CD1c-positive myeloid dendritic cell (primary cell): ENCODE results near the gene JPT2.
"Not testable (repeated sequence)": the region's sequence is repeated elsewhere in the genome, so short reads cannot be mapped to it uniquely, and the experiment has no call there.

Experiments used
- DNase-seq: peaks from one replicate; pipeline ENCODE4 v3.0.0-alpha.2; 2016; ENCODE audit errors: extremely low spot score

The JPT2 gene

DNA sequence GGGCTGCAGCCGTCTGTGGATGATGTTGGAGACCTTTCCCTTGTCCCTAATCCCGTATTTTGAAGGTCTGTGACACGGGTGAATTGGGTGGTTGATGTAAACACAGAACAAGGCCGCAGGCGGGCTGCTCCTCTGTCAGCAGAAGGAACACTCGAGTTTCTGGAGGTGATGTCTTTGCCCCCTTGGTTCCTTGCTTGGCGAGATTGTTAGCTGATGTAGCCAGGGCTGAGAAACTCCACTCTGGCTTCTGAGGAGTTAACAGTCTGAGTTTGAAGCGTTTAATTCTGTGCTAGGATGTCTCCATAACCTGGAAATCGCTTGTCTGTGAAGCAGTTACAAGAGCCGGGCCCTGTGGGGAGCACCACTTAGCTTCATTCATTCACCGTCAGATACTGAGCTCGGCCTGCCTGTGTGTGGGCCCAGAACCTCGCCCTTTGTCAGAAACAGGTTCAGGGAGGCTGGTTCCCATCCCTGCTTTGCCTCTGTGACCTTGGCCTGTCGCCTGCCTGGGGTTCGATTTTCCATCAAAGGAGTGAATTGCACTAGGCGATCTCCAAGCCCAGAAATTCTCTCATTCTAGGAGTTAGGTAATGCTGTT lies 29.2 kb downstream of the JPT2 start:
- no peak for DNase-seq

- no peak for DNase-seq
Observed at GRCh38 chr16:1708083-1708767, 30.1 kb downstream of the JPT2 start.

DNA sequence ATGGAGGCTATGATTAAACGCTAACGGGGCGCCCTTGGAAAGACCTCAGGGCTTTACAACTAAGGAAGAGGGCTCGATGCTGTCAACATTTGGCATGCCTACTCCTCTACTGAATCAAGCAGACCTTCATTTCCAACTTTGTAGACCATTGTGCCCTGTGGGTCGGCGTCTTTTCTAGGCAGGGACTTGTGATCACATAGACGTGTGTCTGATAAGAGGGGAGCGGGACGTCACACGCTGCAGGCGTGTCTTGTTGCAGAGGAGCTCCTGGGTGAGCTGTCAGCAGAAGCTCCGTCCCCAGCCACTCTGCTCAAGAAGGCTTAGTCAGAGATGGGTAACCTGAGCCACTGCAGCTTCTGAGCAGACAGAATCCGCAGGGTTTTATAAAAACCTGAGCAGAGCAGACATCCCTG lies 30.7 kb downstream of the JPT2 start:
- no peak for DNase-seq

DNA sequence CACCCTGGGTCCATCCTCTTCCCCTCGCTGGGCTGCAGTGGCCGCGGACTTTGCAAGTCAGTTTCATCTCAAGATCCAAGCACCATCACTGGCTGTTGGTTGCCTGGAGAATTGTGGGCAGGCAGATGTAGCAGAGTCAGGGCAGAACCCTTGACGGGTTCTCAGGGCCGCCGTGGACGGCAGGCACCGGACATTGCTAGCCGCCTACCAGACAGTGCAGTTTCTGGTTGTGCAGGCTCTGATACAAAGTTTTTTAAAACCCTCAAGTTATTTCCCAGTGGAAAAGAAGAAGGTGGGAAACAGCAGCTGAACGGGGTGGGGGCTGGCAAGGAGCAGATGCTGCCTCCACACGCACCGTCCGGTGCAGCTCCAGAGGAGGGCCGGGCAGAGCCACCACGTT lies 31.3 kb downstream of the JPT2 start:
- no peak for DNase-seq

- no peak for DNase-seq
Observed at GRCh38 chr16:1710811-1711507, 32.9 kb downstream of the JPT2 start.

DNA sequence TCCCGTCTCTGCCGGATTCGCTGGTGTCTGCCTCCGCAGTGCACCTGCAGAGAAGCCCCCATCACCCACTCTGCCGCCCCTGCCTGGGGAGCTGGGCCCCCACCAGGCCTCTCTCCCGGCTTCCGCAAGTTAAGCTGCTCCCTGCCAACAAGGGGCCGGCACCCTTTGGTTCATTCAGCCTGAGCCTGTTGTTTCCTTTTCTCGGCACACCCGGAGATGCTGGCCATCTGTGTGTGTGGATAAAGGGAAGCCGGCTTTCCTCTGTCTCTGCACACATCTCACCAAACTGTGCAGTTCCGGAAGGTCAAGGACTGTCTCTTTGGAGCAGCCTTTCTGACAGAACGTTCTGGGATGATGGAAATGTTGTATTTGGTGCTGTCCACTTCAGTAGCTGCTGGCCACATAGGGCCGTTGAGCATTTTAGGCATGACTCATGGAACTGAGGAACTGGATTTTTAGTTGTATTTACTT lies 34.7 kb downstream of the JPT2 start:
- DNase-seq, result no peak

DNA sequence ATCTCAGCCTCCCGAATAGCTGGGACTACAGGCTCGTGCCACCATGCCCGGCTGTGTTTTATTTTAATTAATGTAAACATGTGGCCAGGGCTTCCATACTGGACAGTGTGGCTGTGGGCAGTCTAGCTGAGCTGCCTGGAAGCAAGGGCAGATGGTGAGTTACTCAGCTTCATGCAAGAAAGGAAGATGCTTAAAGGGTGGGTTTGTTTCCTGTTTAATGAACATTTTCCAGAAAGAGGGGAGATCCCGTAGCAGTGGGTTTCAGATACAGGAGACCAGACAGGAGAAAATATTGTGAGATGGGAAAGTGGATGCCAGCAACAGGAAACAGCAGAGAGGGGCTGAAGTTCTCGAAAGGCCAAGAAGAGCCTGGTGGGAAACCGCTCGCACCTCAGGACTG lies 35.3 kb downstream of the JPT2 start:
- DNase-seq, result no peak

DNA sequence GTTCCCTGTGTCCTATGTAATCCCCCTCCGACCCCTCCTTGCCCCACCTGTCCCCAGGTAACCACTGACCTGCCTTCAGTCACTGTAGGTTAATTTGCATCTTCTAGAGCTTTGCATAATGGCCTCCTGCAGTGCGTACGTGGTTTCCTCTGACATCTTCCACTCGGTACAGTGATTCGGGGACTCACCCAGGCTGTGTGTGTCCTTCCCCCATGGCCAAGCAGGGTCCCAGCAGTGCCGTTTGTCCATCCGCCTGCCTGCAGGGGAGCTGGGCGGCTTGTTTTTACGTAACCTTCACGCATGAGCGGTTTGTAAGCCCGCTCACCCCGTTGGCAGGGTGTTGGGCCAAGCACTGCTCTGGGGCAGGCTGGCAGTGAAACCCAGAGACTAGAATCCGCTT lies 35.9 kb downstream of the JPT2 start:
- DNase-seq, result no peak

DNA sequence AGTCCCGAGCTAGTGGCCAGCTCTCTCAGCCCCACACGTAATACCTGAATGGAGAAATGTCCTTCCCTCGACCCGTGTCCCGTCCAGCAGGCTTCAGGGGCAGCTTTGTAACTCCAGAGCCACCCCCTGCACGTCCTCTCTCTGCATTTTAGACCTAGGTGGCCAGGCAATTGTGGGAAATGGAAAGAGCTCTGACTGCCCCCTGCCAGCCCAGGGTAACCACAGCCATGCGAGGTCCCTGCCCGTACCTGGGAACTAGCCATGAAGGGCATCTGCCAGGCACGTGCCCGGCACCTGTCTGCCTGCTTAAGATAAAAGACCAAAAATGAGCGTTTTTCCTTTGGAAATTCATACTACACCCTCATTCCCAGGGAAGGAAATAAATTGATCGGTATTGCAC lies 37.1 kb downstream of the JPT2 start:
- DNase-seq, result no peak

- not testable (repeated sequence) for DNase-seq
Observed at GRCh38 chr16:1718236-1718635, 40.2 kb downstream of the JPT2 start.

GRCh38 chr16:1719559-1720229 lies 41.6 kb downstream of the JPT2 start:
- DNase-seq, result peak; percentile 67

- no peak for DNase-seq
Observed at GRCh38 chr16:1721372-1721771, 43.3 kb downstream of the JPT2 start.

DNA sequence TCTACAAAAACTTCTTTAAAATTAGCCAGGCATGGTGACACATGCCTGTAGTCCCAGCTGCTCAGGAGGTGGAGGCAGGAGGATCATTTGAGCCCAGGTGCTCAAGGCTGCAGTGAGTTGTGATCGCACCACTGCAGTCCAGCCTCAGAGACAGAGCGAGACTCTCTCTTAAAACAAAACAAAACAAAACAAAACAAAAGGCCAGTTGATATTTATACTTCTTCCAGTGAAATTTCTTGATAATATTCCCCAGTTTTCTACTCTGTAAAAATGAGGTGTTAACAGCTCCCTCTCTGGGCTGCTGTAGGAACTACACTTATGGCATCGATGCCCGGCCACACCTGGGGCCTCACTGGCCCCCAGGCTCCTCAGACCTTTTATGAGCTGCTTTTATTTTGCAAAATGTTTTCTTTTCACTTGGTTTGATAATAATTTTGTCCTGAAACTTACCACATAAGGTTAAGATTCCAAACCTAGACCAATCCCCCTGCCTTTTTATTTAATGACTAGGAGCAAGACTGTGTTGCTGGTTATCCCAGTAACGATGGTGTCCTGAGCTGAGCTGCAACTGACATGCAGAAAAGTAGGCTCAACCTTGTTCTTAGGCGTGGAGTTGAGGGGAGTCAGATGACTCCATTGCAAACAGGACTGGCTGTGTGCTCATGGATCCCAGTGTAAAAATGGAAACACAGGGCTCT lies 45.5 kb downstream of the JPT2 start:
- peak; percentile 60 for DNase-seq

DNA sequence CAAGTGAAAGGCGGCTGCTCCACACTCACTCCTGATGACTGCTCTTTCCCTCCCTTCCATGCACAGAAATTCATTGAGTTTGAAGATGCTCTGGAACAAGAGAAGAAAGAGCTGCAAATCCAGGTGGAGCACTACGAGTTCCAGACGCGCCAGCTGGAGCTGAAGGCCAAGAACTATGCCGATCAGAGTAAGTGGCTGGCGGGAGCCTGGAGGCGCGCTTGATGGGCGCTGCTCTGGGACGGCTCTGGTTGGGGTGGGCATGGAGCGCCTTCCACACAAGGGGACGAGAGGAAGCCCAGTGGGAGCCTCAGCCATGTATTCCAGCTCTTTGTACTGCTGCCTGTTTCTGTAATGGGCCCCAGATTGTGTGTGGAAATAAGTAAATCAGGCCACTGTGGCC lies 46.4 kb downstream of the JPT2 start:
- no peak for DNase-seq

- DNase-seq, result no peak
Observed at GRCh38 chr16:1726661-1727502, 48.8 kb downstream of the JPT2 start.

GRCh38 chr16:1727651-1728624 lies 49.9 kb downstream of the JPT2 start:
- no peak for DNase-seq

DNA sequence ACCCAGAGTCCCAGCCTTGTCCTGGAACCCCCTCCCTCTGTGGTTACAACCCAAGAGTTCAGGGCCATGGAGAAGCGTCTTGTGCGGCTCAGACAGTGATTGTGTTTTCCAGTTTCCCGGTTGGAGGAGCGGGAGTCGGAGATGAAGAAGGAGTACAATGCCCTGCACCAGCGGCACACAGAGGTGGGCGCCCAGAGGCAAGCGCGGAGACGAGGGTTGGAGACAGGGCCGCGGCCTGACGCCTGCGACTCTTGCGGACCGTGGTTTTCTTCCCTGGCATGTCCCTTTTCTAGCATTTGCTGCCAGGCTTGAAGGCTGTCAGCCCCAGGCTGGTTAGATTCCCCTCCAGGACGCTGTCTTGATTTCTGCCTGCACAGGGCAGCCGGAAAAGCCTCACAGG lies 50.9 kb downstream of the JPT2 start:
- no peak for DNase-seq

DNA sequence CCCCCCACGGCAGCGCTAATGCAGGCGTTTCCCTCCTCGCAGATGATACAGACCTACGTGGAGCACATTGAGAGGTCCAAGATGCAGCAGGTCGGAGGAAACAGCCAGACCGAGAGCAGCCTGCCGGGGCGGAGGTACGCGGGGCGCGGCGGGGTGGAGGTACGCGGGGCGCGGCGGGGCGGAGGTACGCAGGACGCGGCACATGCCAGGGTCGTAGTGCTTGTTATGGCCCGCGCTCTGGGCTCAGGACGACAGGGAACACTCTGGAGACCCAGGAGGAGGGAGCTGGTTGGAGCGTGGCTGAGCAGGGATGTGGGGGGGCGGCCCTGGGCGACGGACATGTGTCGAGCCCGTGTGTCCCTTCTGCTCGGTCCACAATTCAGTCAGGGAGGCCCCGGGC lies 51.4 kb downstream of the JPT2 start:
- no peak for DNase-seq

DNA sequence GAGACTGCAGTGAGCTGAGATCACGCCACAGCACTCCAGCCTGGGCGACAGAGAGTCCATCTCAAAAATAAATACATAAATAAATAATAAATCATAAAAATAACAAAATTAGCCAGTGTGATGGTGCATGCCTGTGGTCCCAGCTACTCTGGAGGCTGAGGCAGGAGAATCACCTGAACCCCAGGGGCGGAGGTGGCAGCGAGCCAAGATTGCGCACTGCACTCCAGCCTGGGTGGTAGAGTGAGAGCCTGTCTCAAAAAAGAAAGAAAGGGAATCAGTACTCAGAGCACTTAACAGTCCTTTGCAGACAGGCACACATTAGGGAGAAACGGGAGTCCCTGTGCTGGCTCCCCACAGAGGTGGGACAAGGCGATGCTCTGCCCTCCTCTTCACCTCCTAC lies 53.0 kb downstream of the JPT2 start:
- no peak for DNase-seq

DNA sequence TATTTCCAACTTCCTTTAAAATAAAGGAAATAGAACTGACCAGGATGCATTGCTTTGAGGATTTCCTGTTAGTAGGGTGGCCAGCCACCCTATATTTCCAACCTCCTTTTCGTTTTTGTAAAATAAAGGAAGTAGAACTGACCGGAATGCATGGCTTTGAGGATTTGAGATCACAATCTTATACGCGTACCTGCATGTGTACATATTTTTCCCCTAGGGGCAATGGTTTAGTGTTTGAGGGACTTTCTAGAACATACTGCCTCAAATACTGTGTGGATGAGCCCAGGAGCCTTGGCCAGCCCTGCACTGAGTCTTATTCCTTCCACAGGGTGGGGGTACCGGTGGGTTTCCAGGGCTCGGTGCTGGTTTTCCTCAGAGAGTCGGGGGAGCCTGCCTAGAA lies 53.5 kb downstream of the JPT2 start:
- peak; percentile 42 for DNase-seq
